ENCODE results near the gene ZNF132. TPM values are rescaled to one million over a fixed set of nuclear protein-coding genes. Genes with fewer than 3 reads are reported as not detected.

The ZNF132 gene
- total and polyA plus RNA-seq, 5 experiments from 2014 or later, result 1.0 to 10.6 (median 3.1) TPM

Small RNA genes lying within 50 kb of the gene (microRNA-seq; reads per million reads assigned to microRNA genes)
- not detected for gene MIR4754 (ENCODE audit: borderline microRNAs expressed)

Other genes starting within 250 kb of the ZNF132 start
- gene ZNF544, start 211.2 kb downstream of the ZNF132 start, total RNA-seq, result 10 to 100 TPM; 57.4 to 60.1 TPM
- 10 to 100 TPM; 19.5 to 35.2 (median 23.9) TPM for gene ZNF544, start 211.2 kb downstream of the ZNF132 start, polyA plus RNA-seq
- 10 to 100 TPM; 12.9 to 13.1 TPM for gene ZNF8, start 161.2 kb downstream of the ZNF132 start, total RNA-seq
- 1 to 10 TPM in 1 of 3 donors, under 1 TPM in 2; 0.44 to 1.1 (median 0.75) TPM for gene ZNF8, start 161.2 kb downstream of the ZNF132 start, polyA plus RNA-seq
- 10 to 100 TPM; 84.3 to 86.1 TPM for gene ERVK3-1, start 134.8 kb downstream of the ZNF132 start, total RNA-seq
- gene ERVK3-1, start 134.8 kb downstream of the ZNF132 start, polyA plus RNA-seq, result 10 to 100 TPM; 55.1 to 80.9 (median 72.0) TPM
- 1 to 10 TPM; 4.6 TPM for gene ZSCAN22, start 113.2 kb downstream of the ZNF132 start, total RNA-seq
- gene ZSCAN22, start 113.2 kb downstream of the ZNF132 start, polyA plus RNA-seq, result 1 to 10 TPM in 2 of 3 donors, under 1 TPM in 1; 0.69 to 3.3 (median 1.4) TPM
- gene A1BG, start 86.7 kb downstream of the ZNF132 start, total RNA-seq, result 10 to 100 TPM; 26.3 to 38.3 TPM
- gene A1BG, start 86.7 kb downstream of the ZNF132 start, polyA plus RNA-seq, result 100 to 1,000 TPM in 2 of 3 donors, 10 to 100 TPM in 1; 96.6 to 126 (median 121) TPM
- gene ZNF497, start 77.4 kb downstream of the ZNF132 start, total RNA-seq, result 1 to 10 TPM; 4.7 to 6.6 TPM
- gene ZNF497, start 77.4 kb downstream of the ZNF132 start, polyA plus RNA-seq, result 1 to 10 TPM; 1.8 to 2.2 (median 1.9) TPM
- gene ZNF837, start 59.1 kb downstream of the ZNF132 start, total RNA-seq, result 1 to 10 TPM; 5.6 to 5.8 TPM
- 10 to 100 TPM in 1 of 3 donors, 1 to 10 TPM in 2; 4.2 to 14.3 (median 9.9) TPM for gene ZNF837, start 59.1 kb downstream of the ZNF132 start, polyA plus RNA-seq
- gene RPS5, start 52.9 kb downstream of the ZNF132 start, total RNA-seq, result 1,000 to 10,000 TPM; 1,656 to 1,664 TPM
- 1,000 to 10,000 TPM; 1,899 to 2,106 (median 2,080) TPM for gene RPS5, start 52.9 kb downstream of the ZNF132 start, polyA plus RNA-seq
- 1 to 10 TPM in 1 of 2 experiments, under 1 TPM in 1; 0.39 to 1.2 TPM for gene RNF225, start 44.5 kb downstream of the ZNF132 start, total RNA-seq
- not detected for gene RNF225, start 44.5 kb downstream of the ZNF132 start, polyA plus RNA-seq
- gene ZNF584, start 31.5 kb downstream of the ZNF132 start, total RNA-seq, result 10 to 100 TPM; 10.6 to 10.7 TPM
- gene ZNF584, start 31.5 kb downstream of the ZNF132 start, polyA plus RNA-seq, result 1 to 10 TPM; 6.3 to 6.5 (median 6.4) TPM
- gene ZNF324B, start 11.5 kb upstream of the ZNF132 start, total RNA-seq, result 10 to 100 TPM; 11.4 to 12.9 TPM
- 1 to 10 TPM; 1.4 to 2.6 (median 1.8) TPM for gene ZNF324B, start 11.5 kb upstream of the ZNF132 start, polyA plus RNA-seq
- gene ZNF324, start 26.9 kb upstream of the ZNF132 start, total RNA-seq, result 10 to 100 TPM; 24.8 to 28.0 TPM
- gene ZNF324, start 26.9 kb upstream of the ZNF132 start, polyA plus RNA-seq, result 10 to 100 TPM in 2 of 3 donors, 1 to 10 TPM in 1; 8.3 to 16.2 (median 12.8) TPM
- gene ZNF446, start 36.2 kb upstream of the ZNF132 start, total RNA-seq, result 10 to 100 TPM; 18.7 to 20.4 TPM
- gene ZNF446, start 36.2 kb upstream of the ZNF132 start, polyA plus RNA-seq, result 1 to 10 TPM; 1.6 to 2.7 (median 2.4) TPM
- gene SLC27A5, start 71.8 kb upstream of the ZNF132 start, total RNA-seq, result 10 to 100 TPM; 16.6 to 19.9 TPM
- 10 to 100 TPM; 24.5 to 39.2 (median 31.1) TPM for gene SLC27A5, start 71.8 kb upstream of the ZNF132 start, polyA plus RNA-seq
- gene ZBTB45, start 79.7 kb upstream of the ZNF132 start, total RNA-seq, result 10 to 100 TPM; 21.3 to 23.0 TPM
- 1 to 10 TPM; 2.8 to 5.3 (median 3.5) TPM for gene ZBTB45, start 79.7 kb upstream of the ZNF132 start, polyA plus RNA-seq
- gene TRIM28, start 103.9 kb upstream of the ZNF132 start, total RNA-seq, result 100 to 1,000 TPM; 429 to 434 TPM
- gene TRIM28, start 103.9 kb upstream of the ZNF132 start, polyA plus RNA-seq, result 100 to 1,000 TPM in 1 of 3 donors, 10 to 100 TPM in 2; 55.7 to 114 (median 62.7) TPM
- gene CHMP2A, start 115.0 kb upstream of the ZNF132 start, total RNA-seq, result 10 to 100 TPM; 59.2 to 60.0 TPM
- gene CHMP2A, start 115.0 kb upstream of the ZNF132 start, polyA plus RNA-seq, result 100 to 1,000 TPM; 135 to 154 (median 144) TPM
- gene UBE2M, start 118.5 kb upstream of the ZNF132 start, total RNA-seq, result 10 to 100 TPM; 48.5 to 51.2 TPM
- gene UBE2M, start 118.5 kb upstream of the ZNF132 start, polyA plus RNA-seq, result 10 to 100 TPM; 10.4 to 20.5 (median 18.0) TPM
- 10 to 100 TPM; 49.1 to 53.2 TPM for gene MZF1, start 133.2 kb upstream of the ZNF132 start, total RNA-seq
- gene MZF1, start 133.2 kb upstream of the ZNF132 start, polyA plus RNA-seq, result 10 to 100 TPM in 2 of 3 donors, 1 to 10 TPM in 1; 9.1 to 12.7 (median 11.7) TPM

Measured in naive thymus-derived CD8-positive, alpha-beta T cell (primary cell).